UCSD-AML1 (cell line): ENCODE results near the gene KLHL6.

Experiments
- DNase-seq: peaks from one replicate; lab custom pipeline; 2025; ENCODE audit not compliant: unreplicated experiment; lab: John Stamatoyannopoulos, UW

The KLHL6 gene

DNA sequence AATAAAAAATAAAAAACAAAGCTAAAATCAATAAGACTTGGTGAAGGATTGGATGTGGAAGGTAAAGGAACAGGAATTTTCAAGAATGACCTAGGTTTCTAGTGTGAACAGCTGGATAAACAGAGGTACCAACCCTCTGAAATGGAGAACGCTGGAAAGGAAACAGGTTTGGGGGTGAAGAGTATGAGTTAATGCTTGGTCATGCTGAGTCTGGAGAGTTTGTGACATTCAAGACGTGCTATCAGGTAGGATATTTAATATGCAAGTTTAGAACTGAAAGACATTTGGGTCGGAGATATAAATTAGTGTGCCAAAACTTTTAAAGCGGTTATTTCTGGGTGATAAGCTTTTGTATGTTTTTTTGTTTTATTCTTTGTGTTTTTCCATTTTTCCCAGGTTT is 11.4 kb upstream of the KLHL6 start:
- no peak for DNase-seq

DNA sequence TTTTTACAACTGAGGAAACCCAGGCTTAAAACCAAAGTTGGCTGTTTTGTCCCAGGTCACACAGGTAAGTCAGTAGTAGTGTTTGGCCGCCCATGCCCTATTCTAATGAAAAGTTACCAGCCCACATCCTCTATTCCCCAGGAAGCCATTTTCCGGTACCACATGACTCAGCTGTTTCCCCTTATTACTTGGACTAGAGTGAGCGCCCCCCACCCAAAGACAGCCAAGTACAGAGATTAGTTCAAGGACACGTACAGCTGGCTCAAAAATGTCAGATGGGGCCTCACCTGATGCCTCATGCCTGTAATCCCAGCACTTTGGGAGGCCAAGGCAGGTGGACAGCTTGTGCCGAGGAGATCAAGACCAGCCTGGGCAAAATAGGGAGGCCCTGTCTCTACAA is 8.5 kb upstream of the KLHL6 start:
- peak; percentile 69 for DNase-seq

DNA sequence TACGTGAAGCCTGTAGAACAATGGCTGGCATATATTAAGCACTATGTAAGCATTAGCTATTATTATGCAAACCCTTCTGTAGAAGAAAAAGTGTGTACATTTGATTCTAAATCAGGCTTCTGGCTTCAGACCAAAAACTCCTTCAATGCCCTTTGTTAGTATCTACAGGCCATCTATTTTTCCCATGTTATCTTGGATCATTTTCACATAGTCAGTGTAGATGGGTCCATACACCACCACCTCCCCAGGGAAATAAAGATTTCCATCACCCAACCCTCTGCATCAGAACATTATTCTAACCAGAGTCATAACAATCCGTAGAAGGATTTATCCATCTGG is 8.0 kb upstream of the KLHL6 start:
- no peak for DNase-seq

DNA sequence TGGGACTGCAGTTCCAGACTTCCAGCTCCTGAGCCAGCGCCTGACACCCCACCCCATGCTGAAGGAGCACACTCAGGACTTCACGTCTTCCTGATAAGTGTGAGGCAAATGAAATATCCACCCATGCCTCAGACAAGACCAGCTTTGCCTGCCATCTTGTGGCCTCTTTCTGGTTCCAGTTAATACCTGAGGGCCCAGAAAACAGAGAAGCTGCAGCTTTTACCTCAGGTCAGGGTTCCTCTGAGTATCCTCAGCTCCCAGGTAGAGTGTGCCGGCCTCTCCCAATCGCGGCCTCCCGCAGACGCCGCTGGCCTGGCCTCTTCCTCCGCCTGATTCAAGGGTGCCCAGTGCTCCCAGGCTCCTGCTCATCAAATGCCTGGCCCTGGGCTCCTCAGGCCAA is 5.1 kb upstream of the KLHL6 start:
- DNase-seq, result peak; percentile 27

DNA sequence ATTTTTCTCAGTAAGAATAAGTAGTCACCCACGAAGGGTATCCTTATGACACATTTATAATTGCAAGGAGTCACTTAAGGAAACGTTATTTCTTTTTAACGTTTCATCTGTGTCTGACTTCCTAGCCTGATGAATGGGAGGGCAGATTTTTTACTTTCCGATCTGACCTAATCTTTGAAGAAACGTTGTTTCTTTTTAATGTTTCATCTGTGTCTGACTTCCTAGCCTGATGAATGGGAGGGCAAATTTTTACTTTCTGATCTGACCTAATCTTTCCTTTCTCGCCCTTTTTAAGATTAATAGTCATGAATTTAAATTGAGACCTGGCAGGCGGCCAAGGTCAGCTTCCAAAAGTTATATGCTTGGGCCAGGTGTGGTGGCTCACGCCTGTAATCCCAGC is 3.0 kb upstream of the KLHL6 start:
- no peak for DNase-seq

DNA sequence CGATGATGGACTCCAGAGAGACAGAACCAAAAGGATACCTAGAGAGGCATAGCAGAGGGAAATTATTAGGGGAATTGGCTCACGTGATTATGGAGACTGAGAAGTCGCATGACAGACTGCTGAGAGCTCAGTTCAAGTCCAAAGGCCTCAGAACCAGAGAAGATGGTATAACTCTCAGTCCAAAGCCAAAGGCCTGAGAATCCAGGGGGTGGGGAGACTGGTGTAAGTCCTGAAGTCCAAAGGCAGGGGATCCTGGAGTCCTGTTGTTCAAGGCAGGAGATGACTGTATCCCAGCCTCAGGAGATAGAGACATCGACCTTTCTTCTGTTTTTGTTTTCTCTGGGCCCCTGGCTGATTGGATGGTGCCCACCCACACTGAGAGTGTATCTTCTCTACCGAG is 1.2 kb upstream of the KLHL6 start:
- no peak for DNase-seq

DNA sequence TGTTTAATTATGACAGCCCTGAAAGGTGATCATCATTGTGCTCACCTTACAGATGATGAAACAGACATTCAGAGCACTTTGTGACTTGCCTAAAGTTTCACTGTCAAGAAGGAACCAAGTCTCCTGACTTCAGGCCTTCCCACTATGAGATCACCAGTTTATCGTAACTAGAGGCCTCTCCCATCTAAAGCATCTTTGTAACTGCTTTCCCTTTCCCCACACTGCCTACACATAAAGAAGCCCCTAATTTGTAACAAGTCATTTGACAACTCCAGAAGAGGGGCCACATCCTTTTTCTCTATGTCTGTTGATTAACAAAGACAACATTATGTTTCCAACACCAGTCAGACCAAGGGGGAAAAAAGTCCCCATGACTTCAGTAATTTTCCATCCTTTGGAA is 1.1 kb downstream of the KLHL6 start:
- DNase-seq, result no peak

DNA sequence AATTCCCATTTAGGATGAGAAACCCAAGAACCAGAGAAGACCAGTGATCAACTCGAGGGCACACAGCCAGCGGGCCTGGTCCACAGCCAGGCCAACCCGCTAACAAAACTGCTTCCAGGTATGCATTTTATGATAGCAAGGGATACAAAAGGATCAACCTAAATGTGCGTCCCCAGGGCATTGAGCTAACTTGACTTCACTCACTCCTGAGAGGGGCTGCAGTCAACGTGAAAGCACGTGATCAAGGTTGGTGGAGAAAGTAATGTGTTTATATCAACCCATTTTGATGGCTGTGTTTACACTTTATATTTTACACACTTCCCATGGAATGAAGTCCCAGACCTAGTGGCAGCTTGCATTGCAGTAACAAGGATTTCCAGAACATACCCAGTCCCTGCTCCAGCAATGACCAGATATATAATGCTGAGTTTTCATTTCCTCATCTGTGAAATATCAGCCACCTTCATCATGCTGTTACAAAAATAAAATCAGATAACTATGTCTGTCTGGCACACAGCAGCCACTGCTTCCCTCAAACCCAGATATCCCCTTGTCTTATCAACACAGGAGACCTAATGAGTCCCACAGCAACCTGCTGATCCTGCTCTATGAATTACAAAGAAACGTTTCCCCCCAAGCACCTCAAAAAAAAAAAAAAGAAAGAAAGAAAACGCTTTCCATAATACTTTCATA is 2.0 kb downstream of the KLHL6 start:
- peak; percentile 25 for DNase-seq

DNA sequence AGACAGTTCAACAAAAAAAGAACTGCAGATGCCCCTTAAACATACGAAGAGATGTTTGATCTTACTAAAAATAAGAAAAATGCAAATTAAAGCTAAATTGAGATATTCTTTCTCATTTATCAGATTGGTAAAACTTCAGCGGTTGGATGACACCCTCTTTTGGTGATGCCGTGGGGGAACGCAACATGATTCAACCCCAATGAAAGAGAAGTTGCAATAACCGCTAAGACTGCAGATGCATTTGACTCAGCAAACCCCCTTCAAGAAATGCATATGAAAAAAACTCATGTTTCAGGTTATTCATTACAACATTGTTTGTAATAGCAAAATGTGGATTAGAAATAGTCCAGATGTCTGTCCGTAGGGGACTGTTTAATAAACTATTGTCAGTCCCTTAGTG is 3.6 kb downstream of the KLHL6 start:
- no peak for DNase-seq

DNA sequence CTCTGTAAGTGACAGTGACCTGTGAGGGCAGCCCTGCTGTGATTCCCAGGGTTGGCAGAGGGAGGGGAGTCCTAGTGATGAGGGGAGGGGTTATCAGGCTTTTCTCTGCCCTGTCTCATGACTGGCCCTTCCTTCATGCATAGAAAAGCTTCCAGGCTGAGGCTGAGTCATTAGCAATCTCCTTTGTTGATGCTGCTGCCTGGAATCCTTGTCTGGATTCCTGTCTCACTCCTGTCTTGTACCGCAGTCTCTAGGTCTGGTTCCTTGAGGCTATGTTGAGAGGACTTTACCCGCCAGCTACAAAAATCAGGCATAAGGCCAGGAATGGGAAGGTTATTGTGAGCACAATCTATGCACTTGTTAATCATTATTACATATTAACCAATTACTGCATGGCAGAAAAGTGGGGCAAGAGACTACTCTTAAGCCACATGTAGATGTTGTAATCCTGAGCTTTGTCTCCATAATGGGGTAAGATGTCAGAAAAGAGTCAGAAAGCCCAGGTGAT is 7.2 kb downstream of the KLHL6 start:
- no peak for DNase-seq

DNA sequence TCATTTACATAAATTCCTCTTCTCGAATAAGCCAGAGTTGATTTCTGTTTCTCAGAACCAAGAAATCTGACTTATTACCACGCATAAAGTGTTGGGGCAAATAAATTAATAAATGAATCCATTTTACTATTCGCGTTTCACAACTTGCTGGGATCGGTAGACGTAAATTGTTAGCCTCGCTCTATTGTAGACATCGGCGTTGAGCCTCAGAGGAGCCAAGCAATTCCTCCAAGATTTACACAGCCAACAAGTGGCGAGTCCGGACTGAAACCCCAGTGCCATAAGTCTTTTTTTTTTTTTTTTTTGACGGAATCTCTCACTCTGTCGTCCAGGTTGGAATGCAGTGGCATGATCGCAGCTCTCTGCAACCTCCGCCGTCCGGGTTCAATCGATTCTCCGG is 8.9 kb downstream of the KLHL6 start:
- DNase-seq, result no peak

DNA sequence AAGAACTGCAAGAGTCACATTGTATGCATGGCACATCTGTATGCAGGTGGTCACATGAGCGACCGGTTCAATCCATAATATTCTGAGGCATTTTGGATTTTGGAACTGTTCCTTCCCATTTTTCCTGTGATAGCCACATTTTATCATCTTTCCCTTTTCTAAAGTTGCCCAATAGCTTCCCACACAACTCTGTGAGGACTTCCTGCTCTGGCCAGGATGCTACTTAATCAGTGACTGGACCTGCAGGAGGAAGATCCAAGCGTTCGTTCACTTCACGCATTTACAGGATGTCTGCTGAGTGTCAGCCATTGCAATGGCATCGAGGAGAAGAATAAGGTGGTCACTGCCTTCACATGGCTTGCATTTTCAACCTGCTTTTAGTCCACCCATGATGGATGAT is 9.8 kb downstream of the KLHL6 start:
- no peak for DNase-seq

DNA sequence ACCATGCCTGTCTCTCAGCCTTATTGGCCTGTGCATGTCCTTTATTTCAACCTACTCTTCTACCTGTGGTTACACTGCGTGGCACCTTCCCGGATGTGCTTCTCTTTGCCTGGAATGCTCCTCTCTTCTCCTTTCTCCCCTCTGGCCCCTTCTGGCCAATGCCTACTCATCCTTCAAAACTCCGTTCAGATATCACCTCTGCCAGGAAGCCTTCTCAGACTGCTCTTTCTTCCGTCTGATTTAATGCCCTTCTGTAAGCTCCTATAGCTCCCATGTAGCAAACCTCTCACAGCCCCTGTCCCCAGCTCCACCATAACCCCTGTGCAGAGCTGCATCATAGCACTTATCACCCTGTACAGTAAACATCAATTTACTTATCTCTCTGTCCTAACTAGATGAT is 13.2 kb downstream of the KLHL6 start:
- DNase-seq, result no peak

DNA sequence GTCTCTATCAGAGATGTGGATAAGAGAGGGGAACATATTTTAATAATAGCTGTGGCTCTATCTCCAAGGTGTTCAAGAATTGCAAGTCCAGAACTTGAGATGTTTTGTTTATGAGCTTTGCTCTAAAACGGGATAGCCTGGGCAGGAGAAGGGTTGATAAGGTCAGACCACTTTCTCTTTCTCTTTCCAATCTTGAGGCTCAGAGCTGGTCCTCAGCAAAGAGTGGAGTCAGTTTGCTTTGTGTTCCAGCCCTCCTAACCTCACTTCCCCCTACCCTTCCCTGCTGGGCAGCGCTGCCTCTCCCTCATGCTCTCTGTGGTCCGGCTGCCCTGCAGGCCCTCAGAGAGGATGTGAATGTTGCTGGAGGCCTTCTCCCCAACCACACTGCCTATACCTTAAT is 13.8 kb downstream of the KLHL6 start:
- peak; percentile 41 for DNase-seq

DNA sequence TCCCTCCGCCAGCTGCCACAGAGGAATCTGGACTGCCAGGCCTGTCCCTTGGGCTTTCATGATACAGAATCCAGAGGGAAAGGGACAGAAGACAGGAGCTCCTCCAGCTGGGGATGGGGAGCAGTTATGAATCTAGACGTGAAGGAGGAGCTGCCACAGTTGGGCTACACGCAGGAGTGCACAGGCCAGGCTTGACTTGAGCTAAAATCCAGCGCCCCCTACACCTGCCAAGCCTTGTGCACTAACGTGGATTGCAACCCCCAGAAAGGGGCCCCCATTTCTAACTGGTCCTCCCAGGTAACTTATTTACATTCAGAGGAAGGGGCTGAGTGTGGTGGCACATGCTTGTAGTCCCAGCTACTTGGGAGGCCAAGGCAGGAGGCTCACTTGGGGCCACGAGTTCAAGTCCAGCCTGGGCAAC is 14.3 kb downstream of the KLHL6 start:
- no peak for DNase-seq

DNA sequence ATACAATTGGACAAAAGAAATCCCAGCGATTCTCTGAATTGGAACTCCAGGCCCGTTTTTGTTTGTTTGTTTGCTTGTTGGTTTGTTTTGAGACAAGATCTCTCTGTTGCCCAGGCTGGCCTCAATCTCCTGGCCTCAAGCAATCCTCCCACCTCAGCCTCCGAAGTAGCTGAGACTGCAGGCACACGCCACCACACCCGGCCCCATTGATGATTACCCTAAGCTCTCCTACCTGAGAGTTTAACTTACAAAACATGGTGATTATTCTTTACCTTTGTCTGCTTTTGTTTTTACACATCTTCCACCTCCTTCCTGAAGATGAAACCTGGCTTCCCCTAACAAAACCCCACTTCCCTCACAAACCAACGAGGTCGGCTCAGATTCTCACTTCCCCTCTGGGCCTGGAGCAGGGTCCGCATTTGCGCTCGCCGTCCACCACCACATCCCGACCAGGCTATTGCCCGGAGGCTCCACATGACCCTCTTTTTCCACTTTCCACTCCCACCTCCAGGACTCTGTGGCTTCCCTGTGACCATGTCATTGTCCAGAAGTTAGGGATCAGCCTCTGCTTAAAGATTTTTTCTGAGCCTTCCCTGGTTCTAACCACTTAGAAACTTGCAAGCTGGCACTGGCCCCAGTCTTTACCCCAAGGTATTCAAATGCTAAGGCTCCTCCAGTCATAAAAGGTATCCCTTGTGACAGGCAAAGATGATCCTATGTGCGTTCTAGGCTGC is 14.8 kb downstream of the KLHL6 start:
- DNase-seq, result no peak

DNA sequence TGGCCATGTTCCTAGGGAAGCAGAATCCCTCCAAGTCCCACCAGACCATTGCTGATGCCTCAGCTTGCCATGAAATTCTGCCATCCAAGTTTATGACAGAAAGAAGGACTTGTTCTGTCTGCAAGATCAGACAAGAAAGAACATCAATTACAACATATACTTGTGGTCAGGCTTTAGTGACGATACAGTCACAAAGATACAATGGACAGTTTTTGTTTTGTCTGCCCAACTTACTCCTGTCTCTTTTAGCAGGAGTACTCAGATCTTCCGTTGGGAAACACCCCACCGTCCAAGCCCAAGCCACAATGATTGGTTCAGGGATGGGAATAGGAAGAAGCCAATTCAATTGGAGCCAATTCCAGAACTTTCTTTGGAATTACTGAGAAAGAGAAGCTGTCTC is 15.7 kb downstream of the KLHL6 start:
- no peak for DNase-seq

DNA sequence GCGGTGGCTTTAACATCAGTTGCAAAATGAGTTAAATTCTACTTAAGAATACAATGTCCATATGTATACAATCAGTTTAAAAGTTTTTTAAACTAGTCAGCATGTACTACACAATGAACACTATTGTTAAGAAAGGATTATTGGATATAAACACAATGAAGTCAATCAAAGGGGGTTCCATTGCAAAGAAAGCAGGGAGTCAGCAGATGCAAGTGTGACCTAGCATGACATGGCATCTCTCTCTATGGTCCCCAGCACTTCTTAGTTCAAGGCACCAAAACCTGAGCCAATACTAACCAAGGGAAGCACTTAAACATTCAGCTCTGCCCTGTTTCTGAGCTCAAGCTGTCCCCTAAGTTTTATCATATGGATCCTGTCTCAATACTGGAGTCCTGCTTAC is 17.0 kb downstream of the KLHL6 start:
- DNase-seq, result no peak

DNA sequence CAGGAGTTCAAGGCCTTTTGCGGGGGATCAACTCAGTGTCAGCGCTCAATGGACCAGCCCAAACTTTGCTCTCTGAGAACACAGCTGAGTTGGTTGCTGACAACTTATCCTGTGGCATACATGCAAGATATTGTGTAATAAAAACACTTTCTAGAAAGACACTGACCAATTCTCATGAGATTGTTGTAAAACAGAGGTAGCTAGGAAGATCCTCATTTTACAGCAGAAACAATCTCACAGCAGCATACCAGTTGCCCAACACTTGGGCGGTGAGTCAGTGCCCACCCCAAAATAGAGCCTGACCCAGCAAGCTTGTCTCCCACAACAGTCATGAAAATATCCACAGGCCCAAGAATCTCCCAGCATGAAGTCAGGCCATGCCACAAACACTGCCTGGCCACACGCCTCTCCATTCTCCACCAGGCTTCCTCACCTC is 18.2 kb downstream of the KLHL6 start:
- no peak for DNase-seq

DNA sequence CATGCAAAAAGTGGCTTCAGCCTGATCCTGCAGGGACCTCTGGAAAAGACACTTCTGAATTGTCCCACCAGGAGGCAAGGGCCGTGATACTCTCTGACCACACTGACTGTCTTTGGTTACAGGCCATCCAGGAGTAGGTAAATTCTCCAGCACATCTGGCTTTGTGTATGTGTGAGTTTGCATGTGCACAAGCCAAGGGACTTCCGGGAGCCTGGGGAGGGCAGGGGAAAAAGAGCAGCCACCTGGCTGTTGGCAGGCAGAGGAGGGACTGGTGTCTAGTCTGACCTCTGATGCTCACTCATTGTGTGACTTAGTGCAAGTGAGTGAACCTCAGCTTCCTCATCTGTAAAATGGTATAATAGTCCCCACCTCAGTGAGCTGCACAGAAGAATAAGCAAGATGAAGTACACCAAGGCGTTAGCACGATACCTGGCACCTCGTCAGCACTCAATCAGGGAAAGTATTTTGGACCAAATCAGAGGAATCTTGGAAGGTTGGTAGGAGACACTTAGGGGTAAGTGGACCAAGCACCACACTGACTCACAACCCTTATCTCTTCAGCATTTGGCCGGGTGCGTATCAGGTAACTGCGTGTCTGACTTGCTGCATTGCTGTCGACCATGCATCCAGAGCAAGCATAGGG is 19.1 kb downstream of the KLHL6 start:
- no peak for DNase-seq

DNA sequence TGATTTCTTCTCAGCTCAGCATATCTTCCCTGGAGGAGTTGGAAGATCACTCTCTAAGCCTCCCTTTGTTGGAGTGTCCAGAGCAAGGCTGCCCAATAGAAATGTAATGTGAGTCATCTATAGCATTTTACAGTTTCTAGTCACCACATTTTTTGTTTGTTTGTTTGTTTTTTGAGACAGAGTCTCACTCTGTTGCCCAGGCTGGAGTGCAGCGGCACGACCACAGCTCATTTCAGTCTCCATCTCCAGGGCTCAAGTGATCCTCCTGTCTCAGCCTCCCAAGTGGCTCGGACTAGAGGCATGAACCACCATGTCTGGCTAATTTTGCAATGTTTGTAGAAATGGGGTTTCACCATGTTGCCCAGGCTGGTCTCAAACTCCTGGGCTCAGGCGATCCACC is 21.3 kb downstream of the KLHL6 start:
- no peak for DNase-seq

DNA sequence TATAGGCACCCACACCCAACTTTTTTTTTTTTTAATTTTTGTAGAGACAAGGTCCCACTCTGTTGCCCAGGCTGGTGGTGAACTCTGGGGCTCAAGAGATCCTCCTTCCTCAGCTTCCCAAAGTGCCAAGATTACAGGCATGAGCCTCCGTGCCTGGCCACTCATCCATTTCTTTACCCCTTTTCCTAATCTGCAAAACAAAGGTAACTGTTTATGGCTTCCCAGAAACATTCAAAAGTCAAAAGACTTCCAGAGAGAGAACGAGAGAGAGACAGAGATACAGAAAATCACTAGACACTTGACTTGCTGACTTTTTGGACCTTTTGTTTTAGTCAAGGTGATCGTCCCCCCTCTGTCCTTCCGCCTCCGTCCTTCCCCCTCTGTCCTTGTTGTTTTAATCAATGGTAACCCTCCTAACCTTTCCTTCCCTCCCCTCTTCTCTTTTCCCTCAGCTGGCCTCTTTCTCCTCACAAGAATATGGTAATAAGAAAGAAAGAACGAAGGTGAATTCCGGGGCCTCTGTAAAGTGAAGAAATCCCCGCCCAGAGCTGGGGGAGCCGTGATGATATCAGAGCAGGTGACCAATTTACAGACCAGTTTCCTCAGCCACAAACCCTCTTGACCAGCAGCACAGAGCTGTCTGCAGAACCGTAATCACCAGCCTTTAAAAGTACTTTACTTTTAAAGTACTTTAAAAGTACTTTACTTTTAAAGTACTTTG is 21.9 kb downstream of the KLHL6 start:
- no peak for DNase-seq
